SK-N-SH treated with all-trans-retinoic acid at 6 μM for 48 hours (cell line): ENCODE results near the gene RNF213.

Experiments
- ATAC-seq: fragments of 200-7000 bp; cut with Tn5 transposase; 3 replicates; pipeline ENCODE4 v1.9.1; 2020; ENCODE audit warnings: mild to moderate bottlenecking, moderate library complexity
- ARNTL ChIP-seq: fragments of 450-650 bp; formaldehyde crosslinking; IDR thresholded peaks from 2 replicates; pipeline ENCODE4 v1.5.0; 2020; ENCODE audit warnings: low read depth, mild to moderate bottlenecking, moderate library complexity, borderline replicate concordance
- BACH2 ChIP-seq: fragments of 250-450 bp; sonication (Bioruptor Pico); IDR thresholded peaks from 2 replicates; pipeline ENCODE4 v1.9.0; 2021; ENCODE audit warnings: mild to moderate bottlenecking, borderline replicate concordance
- CSDC2 ChIP-seq: fragments of 250-450 bp; sonication (Bioruptor Pico); IDR thresholded peaks from 2 replicates; pipeline ENCODE4 v1.5.0; 2020; ENCODE audit warnings: mild to moderate bottlenecking, moderate library complexity
- ESRRG ChIP-seq: fragments of 250-450 bp; sonication (Bioruptor Pico); IDR thresholded peaks from 2 replicates; pipeline ENCODE4 v1.6.1; 2021; ENCODE audit warnings: mild to moderate bottlenecking
- GLIS3 ChIP-seq: fragments of 250-450 bp; sonication (Bioruptor Pico); IDR thresholded peaks from 2 replicates; pipeline ENCODE4 v1.5.0; 2020; ENCODE audit warnings: mild to moderate bottlenecking, moderate library complexity
- ISL1 ChIP-seq: fragments of 250-450 bp; sonication (Bioruptor Pico); IDR thresholded peaks from 2 replicates; pipeline ENCODE4 v2.1.2; 2022; ENCODE audit warnings: mild to moderate bottlenecking, moderate library complexity
- PPARA ChIP-seq: fragments of 250-450 bp; sonication (Bioruptor Pico); IDR thresholded peaks from 2 replicates; pipeline ENCODE4 v1.5.0; 2020; ENCODE audit warnings: mild to moderate bottlenecking, borderline replicate concordance
- SNAI2 ChIP-seq: fragments of 250-450 bp; sonication (Bioruptor Pico); IDR thresholded peaks from 2 replicates; pipeline ENCODE4 v1.5.0; 2020; ENCODE audit warnings: mild to moderate bottlenecking, moderate library complexity
- TCF4 ChIP-seq: fragments of 250-450 bp; sonication (Bioruptor Pico); IDR thresholded peaks from 2 replicates; pipeline ENCODE4 v1.8.0; 2021; ENCODE audit warnings: mild to moderate bottlenecking, moderate library complexity, borderline replicate concordance
- TOX ChIP-seq: fragments of 250-450 bp; sonication (Bioruptor Pico); IDR thresholded peaks from 2 replicates; pipeline ENCODE4 v1.8.0; 2021; ENCODE audit warnings: mild to moderate bottlenecking, moderate library complexity, borderline replicate concordance
- ZC3H10 ChIP-seq: fragments of 250-450 bp; sonication (Bioruptor Pico); IDR thresholded peaks from 2 replicates; pipeline ENCODE4 v1.5.1; 2021; ENCODE audit warnings: mild to moderate bottlenecking, moderate library complexity
- ZFP3 ChIP-seq: fragments of 250-450 bp; sonication (Bioruptor Pico); IDR thresholded peaks from 2 replicates; pipeline ENCODE4 v1.5.0; 2020; ENCODE audit warnings: mild to moderate bottlenecking, moderate library complexity
- ZNF565 ChIP-seq: fragments of 450-650 bp; formaldehyde crosslinking; conservative IDR thresholded peaks from 2 replicates; pipeline ENCODE4 v1.5.0; 2020; ENCODE audit warnings: low read depth, mild to moderate bottlenecking, moderate library complexity
- ZNF70 ChIP-seq: fragments of 450-650 bp; formaldehyde crosslinking; IDR thresholded peaks from 2 replicates; pipeline ENCODE4 v1.5.0; 2020; ENCODE audit warnings: mild to moderate bottlenecking, moderate library complexity
- ZNF8 ChIP-seq: fragments of 450-650 bp; formaldehyde crosslinking; IDR thresholded peaks from 2 replicates; pipeline ENCODE4 v1.5.0; 2020; ENCODE audit warnings: mild to moderate bottlenecking, moderate library complexity
- TF ChIP-seq, protein P1 (sequence below): fragments of 250-450 bp; sonication (Bioruptor Pico); IDR thresholded peaks from 2 replicates; pipeline ENCODE4 v1.8.0; 2021; ENCODE audit warnings: low read depth, mild to moderate bottlenecking, moderate library complexity, borderline replicate concordance
- TF ChIP-seq, protein P2 (sequence below): fragments of 250-450 bp; sonication (Bioruptor Pico); IDR thresholded peaks from 2 replicates; pipeline ENCODE4 v1.5.0; 2020; ENCODE audit warnings: mild to moderate bottlenecking, moderate library complexity
- TF ChIP-seq, protein P3 (sequence below): fragments of 250-450 bp; sonication (Bioruptor Pico); IDR thresholded peaks from 2 replicates; pipeline ENCODE4 v1.8.0; 2020; ENCODE audit warnings: mild to moderate bottlenecking, moderate library complexity, borderline replicate concordance
- TF ChIP-seq, protein P4 (sequence below): fragments of 250-450 bp; sonication (Bioruptor Pico); IDR thresholded peaks from 2 replicates; pipeline ENCODE4 v1.5.1; 2020; ENCODE audit warnings: low read depth, mild to moderate bottlenecking, moderate library complexity

The RNF213 gene

DNA sequence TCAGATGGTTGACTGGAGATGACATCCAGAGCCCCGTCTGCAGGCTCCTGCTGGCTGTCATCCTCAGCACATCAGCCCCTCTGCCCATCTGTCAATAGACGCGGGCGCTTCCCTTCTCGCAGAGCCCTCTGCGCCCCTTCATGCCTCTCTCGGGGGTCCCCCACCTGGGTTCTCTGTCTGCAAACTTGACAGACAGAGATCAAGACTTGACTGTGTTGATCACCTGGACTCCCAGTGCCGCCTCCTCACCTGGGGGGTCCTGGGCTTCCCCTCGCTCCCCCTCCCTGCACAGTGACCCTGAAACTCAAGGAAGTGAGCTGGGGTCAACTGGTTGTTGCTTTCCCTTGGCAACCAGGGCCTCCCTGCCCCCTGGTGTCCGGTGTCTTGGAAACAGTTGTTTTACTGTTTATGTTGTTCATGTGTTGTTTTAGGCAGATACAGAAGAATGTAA is 31.9 kb downstream of the RNF213 start (continued):
- TF ChIP-seq ZNF70 (CRISPR knock-in tag) (no peak), TOX (CRISPR knock-in tag) (no peak), GLIS3 (CRISPR knock-in tag) (no peak), SNAI2 (CRISPR knock-in tag) (no peak), ARNTL (CRISPR knock-in tag) (no peak), BACH2 (CRISPR knock-in tag) (no peak)
- TF ChIP-seq, protein P1, sequence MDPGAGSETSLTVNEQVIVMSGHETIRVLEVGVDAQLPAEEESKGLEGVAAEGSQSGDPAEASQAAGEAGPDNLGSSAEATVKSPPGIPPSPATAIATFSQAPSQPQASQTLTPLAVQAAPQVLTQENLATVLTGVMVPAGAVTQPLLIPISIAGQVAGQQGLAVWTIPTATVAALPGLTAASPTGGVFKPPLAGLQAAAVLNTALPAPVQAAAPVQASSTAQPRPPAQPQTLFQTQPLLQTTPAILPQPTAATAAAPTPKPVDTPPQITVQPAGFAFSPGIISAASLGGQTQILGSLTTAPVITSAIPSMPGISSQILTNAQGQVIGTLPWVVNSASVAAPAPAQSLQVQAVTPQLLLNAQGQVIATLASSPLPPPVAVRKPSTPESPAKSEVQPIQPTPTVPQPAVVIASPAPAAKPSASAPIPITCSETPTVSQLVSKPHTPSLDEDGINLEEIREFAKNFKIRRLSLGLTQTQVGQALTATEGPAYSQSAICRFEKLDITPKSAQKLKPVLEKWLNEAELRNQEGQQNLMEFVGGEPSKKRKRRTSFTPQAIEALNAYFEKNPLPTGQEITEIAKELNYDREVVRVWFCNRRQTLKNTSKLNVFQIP (CRISPR knock-in tag): no peak

DNA sequence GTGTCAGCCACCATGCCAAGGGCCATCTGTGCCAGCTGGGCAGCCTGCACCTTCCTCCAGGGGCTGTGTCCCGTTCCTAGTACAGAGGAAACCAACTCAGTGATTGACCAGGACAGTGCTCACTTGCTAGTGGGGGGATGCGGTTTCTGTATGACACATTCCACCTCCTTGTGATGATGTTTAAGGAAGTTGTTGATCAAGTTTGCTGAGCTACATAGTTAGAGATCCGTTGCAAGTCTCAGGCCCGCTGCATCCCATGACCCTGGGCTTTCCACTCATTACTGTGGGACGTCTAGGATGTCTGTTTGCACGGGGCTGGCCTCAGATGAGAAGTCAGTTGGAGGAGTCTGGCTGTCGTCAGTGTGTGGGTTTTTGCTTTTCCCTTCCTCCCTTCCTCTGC is 33.6 kb downstream of the RNF213 start:
- TF ChIP-seq GLIS3 (CRISPR knock-in tag): no peak
- TF ChIP-seq ZNF70 (CRISPR knock-in tag): no peak
- TF ChIP-seq, all 23 proteins: peak for 0
- ATAC-seq: no peak

DNA sequence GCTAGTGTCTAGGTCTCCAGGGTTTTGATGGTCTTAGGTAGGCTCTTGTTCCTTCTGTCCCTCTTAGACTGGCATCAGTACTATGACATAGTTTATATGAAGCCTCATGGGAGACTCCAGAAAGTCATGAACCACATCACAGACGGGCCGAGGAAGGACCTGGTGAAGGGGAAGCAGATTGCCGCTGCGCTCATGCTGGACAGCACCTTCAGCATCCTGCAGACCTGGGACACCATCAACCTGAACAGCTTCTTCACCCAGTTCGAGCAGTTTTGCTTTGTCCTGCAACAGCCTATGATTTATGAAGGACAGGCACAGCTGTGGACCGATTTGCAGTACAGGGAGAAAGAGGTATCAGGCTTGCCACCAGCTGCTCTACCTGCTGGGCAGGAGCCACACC is 34.0 kb downstream of the RNF213 start:
- no peak for TF ChIP-seq ZNF565 (CRISPR knock-in tag)
- TF ChIP-seq CSDC2 (CRISPR knock-in tag): no peak
- no peak for TF ChIP-seq BACH2 (CRISPR knock-in tag)
- TF ChIP-seq GLIS3 (CRISPR knock-in tag): no peak
- no peak for TF ChIP-seq ZFP3 (CRISPR knock-in tag)
- no peak for TF ChIP-seq ISL1 (CRISPR knock-in tag)
- no peak for TF ChIP-seq ZNF70 (CRISPR knock-in tag)
- no peak for TF ChIP-seq TCF4 (CRISPR knock-in tag)
- TF ChIP-seq ZC3H10 (CRISPR knock-in tag): no peak
- TF ChIP-seq, protein P2, sequence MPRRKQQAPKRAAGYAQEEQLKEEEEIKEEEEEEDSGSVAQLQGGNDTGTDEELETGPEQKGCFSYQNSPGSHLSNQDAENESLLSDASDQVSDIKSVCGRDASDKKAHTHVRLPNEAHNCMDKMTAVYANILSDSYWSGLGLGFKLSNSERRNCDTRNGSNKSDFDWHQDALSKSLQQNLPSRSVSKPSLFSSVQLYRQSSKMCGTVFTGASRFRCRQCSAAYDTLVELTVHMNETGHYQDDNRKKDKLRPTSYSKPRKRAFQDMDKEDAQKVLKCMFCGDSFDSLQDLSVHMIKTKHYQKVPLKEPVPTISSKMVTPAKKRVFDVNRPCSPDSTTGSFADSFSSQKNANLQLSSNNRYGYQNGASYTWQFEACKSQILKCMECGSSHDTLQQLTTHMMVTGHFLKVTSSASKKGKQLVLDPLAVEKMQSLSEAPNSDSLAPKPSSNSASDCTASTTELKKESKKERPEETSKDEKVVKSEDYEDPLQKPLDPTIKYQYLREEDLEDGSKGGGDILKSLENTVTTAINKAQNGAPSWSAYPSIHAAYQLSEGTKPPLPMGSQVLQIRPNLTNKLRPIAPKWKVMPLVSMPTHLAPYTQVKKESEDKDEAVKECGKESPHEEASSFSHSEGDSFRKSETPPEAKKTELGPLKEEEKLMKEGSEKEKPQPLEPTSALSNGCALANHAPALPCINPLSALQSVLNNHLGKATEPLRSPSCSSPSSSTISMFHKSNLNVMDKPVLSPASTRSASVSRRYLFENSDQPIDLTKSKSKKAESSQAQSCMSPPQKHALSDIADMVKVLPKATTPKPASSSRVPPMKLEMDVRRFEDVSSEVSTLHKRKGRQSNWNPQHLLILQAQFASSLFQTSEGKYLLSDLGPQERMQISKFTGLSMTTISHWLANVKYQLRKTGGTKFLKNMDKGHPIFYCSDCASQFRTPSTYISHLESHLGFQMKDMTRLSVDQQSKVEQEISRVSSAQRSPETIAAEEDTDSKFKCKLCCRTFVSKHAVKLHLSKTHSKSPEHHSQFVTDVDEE (CRISPR knock-in tag): no peak
- TF ChIP-seq ZNF8 (CRISPR knock-in tag): no peak
- ATAC-seq: no peak

DNA sequence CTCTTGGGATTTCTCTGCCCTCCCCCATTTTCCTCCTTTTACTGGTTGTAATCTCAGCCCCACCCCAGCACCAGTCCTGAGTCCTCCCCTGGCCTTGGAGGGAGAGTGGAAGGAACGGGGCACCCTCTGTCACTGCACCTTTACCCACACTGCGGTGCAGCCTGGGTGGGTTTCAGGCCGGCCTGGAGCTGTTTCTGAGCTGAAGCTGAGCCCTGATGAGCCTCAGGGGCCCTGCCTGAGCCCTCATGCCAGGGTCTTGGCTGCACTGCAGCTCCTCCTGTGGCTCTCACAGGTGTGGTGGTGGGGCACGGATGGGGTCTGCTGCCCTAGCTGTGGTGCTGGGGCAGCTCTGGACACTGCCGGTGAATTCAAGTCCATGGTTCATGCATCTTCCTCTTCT is 34.5 kb downstream of the RNF213 start:
- no peak for ATAC-seq
- TF ChIP-seq TOX (CRISPR knock-in tag) (no peak), ZNF70 (CRISPR knock-in tag) (no peak), ESRRG (CRISPR knock-in tag) (no peak), BACH2 (CRISPR knock-in tag) (no peak), PPARA (CRISPR knock-in tag) (no peak), ZFP3 (CRISPR knock-in tag) (no peak), GLIS3 (CRISPR knock-in tag) (no peak), ARNTL (CRISPR knock-in tag) (no peak)
- TF ChIP-seq, protein P1 (CRISPR knock-in tag): no peak
- TF ChIP-seq, protein P3, sequence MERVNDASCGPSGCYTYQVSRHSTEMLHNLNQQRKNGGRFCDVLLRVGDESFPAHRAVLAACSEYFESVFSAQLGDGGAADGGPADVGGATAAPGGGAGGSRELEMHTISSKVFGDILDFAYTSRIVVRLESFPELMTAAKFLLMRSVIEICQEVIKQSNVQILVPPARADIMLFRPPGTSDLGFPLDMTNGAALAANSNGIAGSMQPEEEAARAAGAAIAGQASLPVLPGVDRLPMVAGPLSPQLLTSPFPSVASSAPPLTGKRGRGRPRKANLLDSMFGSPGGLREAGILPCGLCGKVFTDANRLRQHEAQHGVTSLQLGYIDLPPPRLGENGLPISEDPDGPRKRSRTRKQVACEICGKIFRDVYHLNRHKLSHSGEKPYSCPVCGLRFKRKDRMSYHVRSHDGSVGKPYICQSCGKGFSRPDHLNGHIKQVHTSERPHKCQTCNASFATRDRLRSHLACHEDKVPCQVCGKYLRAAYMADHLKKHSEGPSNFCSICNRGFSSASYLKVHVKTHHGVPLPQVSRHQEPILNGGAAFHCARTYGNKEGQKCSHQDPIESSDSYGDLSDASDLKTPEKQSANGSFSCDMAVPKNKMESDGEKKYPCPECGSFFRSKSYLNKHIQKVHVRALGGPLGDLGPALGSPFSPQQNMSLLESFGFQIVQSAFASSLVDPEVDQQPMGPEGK (CRISPR knock-in tag): no peak
- TF ChIP-seq, protein P2 (CRISPR knock-in tag): no peak
- TF ChIP-seq, protein P4, sequence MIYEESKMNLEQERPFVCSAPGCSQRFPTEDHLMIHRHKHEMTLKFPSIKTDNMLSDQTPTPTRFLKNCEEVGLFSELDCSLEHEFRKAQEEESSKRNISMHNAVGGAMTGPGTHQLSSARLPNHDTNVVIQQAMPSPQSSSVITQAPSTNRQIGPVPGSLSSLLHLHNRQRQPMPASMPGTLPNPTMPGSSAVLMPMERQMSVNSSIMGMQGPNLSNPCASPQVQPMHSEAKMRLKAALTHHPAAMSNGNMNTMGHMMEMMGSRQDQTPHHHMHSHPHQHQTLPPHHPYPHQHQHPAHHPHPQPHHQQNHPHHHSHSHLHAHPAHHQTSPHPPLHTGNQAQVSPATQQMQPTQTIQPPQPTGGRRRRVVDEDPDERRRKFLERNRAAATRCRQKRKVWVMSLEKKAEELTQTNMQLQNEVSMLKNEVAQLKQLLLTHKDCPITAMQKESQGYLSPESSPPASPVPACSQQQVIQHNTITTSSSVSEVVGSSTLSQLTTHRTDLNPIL (CRISPR knock-in tag): no peak
